Activated effector memory CD4-positive, alpha-beta T cell treated with anti-CD3 and anti-CD28 coated beads, Interleukin-2, amount 50 U/mL, for 16 hours (primary cell): ENCODE measurements around the gene SLC25A43.
A peak's percentile ranks its signal among the peaks of the same experiment; 100 is the strongest.
"Not testable (repeated sequence)": the region's sequence is repeated elsewhere in the genome, so short reads cannot be mapped to it uniquely, and the experiment has no call there.

Experiments
- DNase-seq: peaks from one replicate; pipeline ENCODE4 v3.0.0-alpha.2; 2020

Gene SLC25A43

GRCh38 chrX:119398974-119399771, at the start of gene SLC25A43:
Gene SLC25A43 (plus strand): TSS chrX:119399336. CDS start chrX:119399404, 68 bp downstream.
- DNase-seq: peak; percentile 73

GRCh38 chrX:119359618-119360382, 39.3 kb upstream of the SLC25A43 start:
- DNase-seq: no peak

DNA sequence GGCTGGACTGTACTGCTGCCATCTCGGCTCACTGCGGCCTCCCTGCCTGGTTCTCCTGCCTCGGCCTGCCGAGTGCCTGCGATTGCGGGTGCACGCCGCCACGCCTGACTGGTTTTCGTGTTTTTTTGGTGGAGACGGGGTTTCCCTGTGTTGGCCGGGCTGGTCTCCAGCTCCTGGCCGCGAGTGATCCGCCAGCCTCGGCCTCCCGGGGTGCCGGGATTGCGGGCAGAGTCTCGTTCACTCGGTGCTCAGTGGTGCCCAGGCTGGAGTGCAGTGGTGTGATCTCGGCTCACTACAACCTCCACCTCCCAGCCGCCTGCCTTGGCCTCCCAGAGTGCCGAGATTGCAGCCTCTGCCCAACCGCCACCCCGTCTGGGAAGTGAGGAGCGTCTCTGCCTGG, 37.7 kb upstream of the SLC25A43 start:
- not testable (repeated sequence) for DNase-seq

DNA sequence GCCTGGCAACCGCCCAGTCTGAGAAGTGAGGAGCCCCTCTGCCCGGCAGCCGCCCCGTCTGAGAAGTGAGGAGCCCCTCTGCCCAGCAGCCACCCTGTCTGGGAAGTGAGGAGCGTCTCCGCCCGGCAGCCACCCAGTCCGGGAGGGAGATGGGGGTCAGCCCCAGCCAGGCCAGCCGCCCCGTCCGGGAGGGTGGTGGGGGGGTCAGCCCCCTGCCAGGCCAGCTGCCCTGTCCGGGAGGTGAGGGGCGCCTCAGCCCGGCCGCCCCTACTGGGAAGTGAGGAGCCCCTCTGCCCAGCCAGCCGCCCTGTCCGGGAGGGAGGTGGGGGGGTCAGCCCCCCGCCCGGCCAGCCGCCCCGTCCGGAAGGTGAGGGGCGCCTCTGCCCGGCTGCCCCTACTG, 37.1 kb upstream of the SLC25A43 start:
- DNase-seq: not testable (repeated sequence)

DNA sequence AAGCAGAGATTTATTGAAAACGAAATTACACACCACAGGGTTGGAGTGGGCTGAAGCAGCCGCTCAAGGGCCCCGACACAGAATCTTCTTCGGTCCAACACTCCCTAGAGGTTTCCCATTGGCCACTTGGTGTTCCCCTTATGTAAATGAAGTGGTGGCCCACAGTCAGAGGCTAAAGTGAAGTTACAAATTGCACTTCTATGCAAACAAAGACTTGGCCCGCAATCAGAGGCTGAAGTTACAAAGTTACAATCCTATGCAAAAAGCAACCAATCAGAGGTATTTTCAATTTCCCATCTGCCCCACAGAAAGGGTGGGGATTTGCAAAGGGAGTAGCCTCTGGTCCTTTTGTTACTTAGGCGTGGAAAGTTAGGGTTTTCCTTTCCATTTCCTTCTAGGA, 35.7 kb upstream of the SLC25A43 start:
- no peak for DNase-seq

GRCh38 chrX:119371861-119372260, 27.3 kb upstream of the SLC25A43 start:
- DNase-seq: not testable (repeated sequence)

- no peak for DNase-seq
Measured at GRCh38 chrX:119374736-119375135, 24.4 kb upstream of the SLC25A43 start.

DNA sequence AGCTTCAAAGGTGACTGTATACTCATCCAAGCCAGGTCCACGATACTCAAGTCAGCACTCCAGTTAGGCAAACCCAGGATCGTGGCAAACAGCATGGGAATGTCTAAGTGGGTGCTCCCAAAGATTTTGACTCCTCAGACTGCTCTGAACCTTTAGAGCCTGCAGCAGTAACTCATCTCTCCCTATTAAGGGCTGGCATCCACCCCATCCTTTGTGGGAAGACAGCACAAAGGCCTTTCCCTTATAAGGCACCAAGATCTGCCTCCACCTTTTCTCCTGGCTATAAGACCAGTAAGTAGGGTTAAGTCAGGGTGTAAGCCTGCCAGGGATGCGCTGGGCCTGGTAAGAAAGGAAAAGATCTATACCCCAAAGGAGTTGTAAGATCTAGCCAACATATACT, 23.6 kb upstream of the SLC25A43 start:
- DNase-seq: no peak

DNA sequence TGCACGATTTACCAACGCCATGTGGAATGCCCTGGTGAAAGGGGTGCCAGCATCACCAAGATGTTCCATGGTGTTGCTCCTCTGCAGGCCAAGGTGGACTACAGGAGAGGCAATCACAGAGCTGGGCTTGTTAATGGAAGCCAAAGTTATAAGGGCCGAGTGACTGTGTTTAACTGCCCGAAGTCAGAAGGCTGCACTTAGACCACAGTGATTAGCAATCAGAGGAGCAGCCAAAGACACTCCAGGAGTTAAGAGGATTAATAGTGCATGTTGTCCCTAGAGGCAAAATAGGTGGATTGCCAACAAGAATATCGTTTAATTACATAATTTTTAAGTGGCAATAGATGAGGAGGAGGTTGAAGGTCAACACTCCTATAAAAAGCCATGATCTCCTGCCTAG, 22.8 kb upstream of the SLC25A43 start:
- no peak for DNase-seq

GRCh38 chrX:119381349-119381944, 17.7 kb upstream of the SLC25A43 start:
- DNase-seq: no peak

DNA sequence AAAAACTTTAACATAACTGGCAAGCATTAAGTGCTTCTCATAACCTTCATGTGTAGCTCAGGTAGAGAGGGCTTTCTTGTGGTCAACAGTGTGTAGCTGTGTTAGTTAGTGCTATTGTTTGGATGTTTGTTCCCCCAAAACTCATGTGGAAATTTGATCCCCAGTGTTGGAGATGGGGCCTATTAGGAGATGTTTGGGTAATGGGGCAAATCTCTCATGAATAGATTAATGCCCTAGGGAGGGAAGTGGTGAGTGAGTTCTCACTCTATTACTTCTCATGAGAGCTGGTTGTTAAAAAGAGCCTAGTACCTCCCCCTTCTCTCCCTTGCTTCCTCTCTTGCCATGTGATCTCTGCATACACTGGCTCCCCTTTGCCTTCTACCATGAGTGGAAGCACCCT, 16.5 kb upstream of the SLC25A43 start:
- no peak for DNase-seq

DNA sequence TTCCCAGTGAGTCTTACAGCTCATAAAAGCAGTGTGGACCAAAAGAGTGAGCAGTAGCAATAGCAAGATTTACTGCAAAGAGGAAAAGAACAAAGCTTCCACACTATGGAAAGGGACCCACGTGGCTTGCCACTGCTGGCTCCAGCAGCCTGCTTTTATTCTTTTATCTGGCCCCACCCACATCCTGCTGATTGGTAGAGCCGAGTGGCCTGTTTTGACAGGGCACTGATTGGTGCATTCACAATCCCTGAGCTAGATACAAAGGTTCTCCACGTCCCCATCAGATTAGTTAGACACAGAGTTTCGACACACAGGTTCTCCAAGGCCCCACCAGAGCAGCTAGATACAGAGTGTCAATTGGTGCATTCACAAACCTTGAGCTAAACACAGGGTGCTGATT, 12.5 kb upstream of the SLC25A43 start:
- not testable (repeated sequence) for DNase-seq

- DNase-seq: not testable (repeated sequence)
Measured at GRCh38 chrX:119387426-119387825, 11.7 kb upstream of the SLC25A43 start.

DNA sequence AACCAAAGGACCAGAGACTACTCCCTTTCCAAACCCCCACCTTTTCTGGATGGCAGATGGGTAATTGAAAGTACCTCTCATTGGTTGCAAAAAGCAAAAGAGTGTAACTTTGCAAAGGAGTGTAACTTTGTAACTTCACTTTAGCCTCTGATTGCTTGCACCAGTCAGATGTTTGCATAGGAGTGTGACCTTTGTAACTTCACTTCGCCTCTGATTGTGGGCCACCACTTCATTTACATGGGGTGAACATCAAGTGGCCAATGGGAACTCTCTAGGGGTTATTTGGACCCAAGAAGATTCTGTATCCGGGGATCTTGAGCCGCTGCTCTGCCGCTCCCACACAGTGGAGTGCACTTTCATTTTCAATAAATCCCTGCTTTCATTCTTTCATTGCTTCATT, 9.9 kb upstream of the SLC25A43 start:
- no peak for DNase-seq

- no peak for DNase-seq
Measured at GRCh38 chrX:119389871-119390501, 9.2 kb upstream of the SLC25A43 start.

DNA sequence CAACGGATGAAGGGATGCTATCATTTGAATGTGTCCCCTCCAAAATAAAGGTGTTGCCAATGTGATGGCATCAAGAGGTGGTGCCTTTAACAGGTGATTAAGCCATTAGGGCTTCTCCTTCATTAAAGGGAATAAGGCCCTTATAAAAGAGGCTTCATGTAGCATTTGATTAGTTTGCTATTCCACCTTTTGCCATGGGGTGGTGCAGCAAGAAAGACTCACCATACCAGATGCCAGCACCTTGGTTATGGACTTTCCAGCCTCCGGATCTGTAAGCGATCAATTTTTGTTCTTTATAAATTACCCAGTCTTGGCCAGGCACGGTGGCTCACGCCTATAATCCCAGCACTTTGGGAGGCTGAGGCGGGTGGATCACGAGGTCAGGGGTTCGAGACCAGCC, 7.9 kb upstream of the SLC25A43 start:
- no peak for DNase-seq

DNA sequence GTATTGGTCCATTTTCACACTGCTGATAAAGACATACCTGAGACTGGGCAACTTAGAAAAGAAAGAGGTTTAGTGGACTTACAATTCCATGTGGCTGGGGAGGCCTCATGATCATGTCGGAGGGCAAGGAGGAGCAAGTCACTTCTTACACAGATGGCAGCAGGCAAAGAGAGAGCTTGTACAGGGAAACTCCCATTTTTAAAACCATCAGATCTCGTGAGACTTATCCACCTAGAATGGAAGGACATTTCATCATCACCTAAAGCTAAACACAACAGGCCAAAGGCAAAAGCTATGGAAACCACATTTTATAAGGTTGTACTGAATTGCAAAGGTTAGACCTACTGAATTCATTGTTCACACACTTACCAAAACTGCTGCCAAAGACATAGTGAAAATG, 6.0 kb upstream of the SLC25A43 start:
- DNase-seq: no peak

- no peak for DNase-seq
Measured at GRCh38 chrX:119398587-119398973, 556 bp upstream of the SLC25A43 start.

DNA sequence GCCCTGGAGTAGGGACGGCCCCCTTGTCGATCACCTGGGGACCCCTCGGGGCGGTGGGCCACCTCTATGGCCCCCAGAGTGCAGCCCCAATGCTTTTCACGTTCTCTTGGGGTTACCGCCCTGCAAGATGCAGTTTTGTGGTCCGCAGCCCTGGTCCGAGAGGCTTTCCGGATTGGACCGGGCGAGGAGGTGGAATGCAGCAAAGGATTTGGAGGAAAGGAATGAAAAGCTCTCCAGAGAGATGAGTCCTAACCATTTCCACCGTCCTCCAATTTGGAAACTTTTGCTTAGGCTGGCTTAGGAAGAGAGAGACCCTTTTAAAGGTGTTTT, 601 bp downstream of the SLC25A43 start:
- no peak for DNase-seq

- DNase-seq: no peak
Measured at GRCh38 chrX:119401569-119401968, 2.4 kb downstream of the SLC25A43 start.

DNA sequence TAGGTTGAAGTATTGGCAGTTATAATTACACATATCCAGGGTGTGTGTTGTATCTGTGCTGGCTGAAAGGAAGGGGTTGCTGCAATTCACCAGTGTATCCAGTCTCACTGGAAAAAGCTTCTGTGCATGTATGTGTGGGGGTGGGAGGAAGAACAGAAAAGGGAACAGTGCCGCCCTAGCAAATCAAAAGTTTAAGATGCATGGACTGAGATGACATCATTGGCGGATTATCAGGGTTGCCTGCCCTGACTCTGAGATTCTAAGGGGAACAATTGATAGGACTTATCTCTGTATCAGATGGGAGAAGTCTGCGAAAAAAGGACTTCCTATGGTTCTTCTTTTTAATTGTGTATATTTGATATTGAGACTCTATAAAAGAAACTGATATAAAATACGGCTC, 3.5 kb downstream of the SLC25A43 start:
- no peak for DNase-seq

GRCh38 chrX:119406776-119407175, 7.6 kb downstream of the SLC25A43 start:
- DNase-seq: no peak

- DNase-seq: no peak
Measured at GRCh38 chrX:119407681-119408080, 8.5 kb downstream of the SLC25A43 start.
